Adipose tissue (tissue), 3 donors: ENCODE data around the gene VTI1A. TPM values are rescaled to one million over a fixed set of nuclear protein-coding genes. Genes with fewer than 3 reads are reported as not detected.
"Not testable (repeated sequence)": the region's sequence is repeated elsewhere in the genome, so short reads cannot be mapped to it uniquely, and the experiment has no call there.

Experiments used
- H3K27ac ChIP-seq: one replicate; pipeline ENCODE4 v1.5.1; 2013; ENCODE audit warnings: low read depth, low read length
- WGBS, 3 donors: extraction: QIAGEN DNeasy Blood & Tissue Kit; methylation state at CpG; one replicate each; pipeline ENCODE4 v1.1.7; 2013; 5-methylcytosine and 5-hydroxymethylcytosine counted together
- polyA plus RNA-seq, 3 donors: library from polyadenylated mRNA; stranded (reverse); fragments of 200-250 nt; gene quantifications; one replicate each; pipeline ENCODE4 v1.2.3, GENCODE V29; 2013
- donor health status: healthy with polysubstance abuse.
- donor health status: Bipolar disorder and iron deficiency.
- donor health status: healthy.

Gene VTI1A
- polyA plus RNA-seq, 3 donors: 5.6 to 15.2 (median 13.5) TPM

- H3K27ac ChIP-seq: no peak overlapping the region
- WGBS, 3 donors: 65 to 76% (median 65%) methylated on average over 10 of the region's 10 CpGs
Measured at GRCh38 chr10:112526906-112527305, 79.9 kb downstream of the VTI1A start.

- 44 to 68% (median 61%) methylated on average over 1 of the region's 1 CpG for WGBS, 3 donors
- no peak overlapping the region for H3K27ac ChIP-seq
Measured at GRCh38 chr10:112528235-112528634, 81.2 kb downstream of the VTI1A start.

- H3K27ac ChIP-seq: no peak overlapping the region
- 62 to 76% (median 74%) methylated on average over 6 of the region's 6 CpGs for WGBS, 3 donors
Measured at GRCh38 chr10:112531421-112531820, 84.4 kb downstream of the VTI1A start.

GRCh38 chr10:112532189-112532588, 85.2 kb downstream of the VTI1A start:
- 45 to 84% (median 48%) methylated on average over 6 of the region's 6 CpGs for WGBS, 3 donors
- no peak overlapping the region for H3K27ac ChIP-seq

- 66 to 82% (median 74%) methylated on average over 2 of the region's 2 CpGs for WGBS, 3 donors
- no peak overlapping the region for H3K27ac ChIP-seq
Measured at GRCh38 chr10:112532956-112533355, 85.9 kb downstream of the VTI1A start.

GRCh38 chr10:112533916-112534315, 86.9 kb downstream of the VTI1A start:
- no peak overlapping the region for H3K27ac ChIP-seq
- 52 to 66% (median 56%) methylated on average over 1 of the region's 1 CpG for WGBS, 3 donors

GRCh38 chr10:112535531-112535951, 88.5 kb downstream of the VTI1A start:
- WGBS, 3 donors: 61 to 71% (median 61%) methylated on average over 3 of the region's 3 CpGs
- H3K27ac ChIP-seq: no peak overlapping the region

GRCh38 chr10:112536663-112537062, 89.6 kb downstream of the VTI1A start:
- WGBS, 3 donors: 90 to 93% (median 91%) methylated on average over 8 of the region's 8 CpGs
- H3K27ac ChIP-seq: no peak overlapping the region

- no peak overlapping the region for H3K27ac ChIP-seq
- 91 to 96% (median 93%) methylated on average over 7 of the region's 7 CpGs for WGBS, 3 donors
Measured at GRCh38 chr10:112538168-112538567, 91.2 kb downstream of the VTI1A start.

GRCh38 chr10:112539340-112539739, 92.3 kb downstream of the VTI1A start:
- WGBS, 3 donors: 86 to 98% (median 96%) methylated on average over 3 of the region's 3 CpGs
- no peak overlapping the region for H3K27ac ChIP-seq

GRCh38 chr10:112542823-112543222, 95.8 kb downstream of the VTI1A start:
- H3K27ac ChIP-seq: not testable (repeated sequence)
- WGBS, 3 donors: 94 to 98% (median 98%) methylated on average over 5 of the region's 5 CpGs

- WGBS, 3 donors: 68 to 88% (median 76%) methylated on average over 2 of the region's 2 CpGs
- H3K27ac ChIP-seq: no peak overlapping the region
Measured at GRCh38 chr10:112546474-112546873, 99.5 kb downstream of the VTI1A start.

GRCh38 chr10:112548535-112549276, 101.7 kb downstream of the VTI1A start:
- no peak overlapping the region for H3K27ac ChIP-seq
- 93 to 99% (median 97%) methylated on average over 8 of the region's 8 CpGs for WGBS, 3 donors

GRCh38 chr10:112552593-112553110, 105.6 kb downstream of the VTI1A start:
- 41 to 94% (median 87%) methylated on average over 4 of the region's 4 CpGs for WGBS, 3 donors
- H3K27ac ChIP-seq: no peak overlapping the region

GRCh38 chr10:112553315-112553714, 106.3 kb downstream of the VTI1A start:
- 95 to 99% (median 98%) methylated on average over 3 of the region's 3 CpGs for WGBS, 3 donors
- H3K27ac ChIP-seq: no peak overlapping the region

- H3K27ac ChIP-seq: no peak overlapping the region
Measured at GRCh38 chr10:112554263-112554662, 107.2 kb downstream of the VTI1A start.

- WGBS, 3 donors: 93 to 98% (median 94%) methylated on average over 2 of the region's 2 CpGs
Measured at GRCh38 chr10:112557197-112557596, 110.2 kb downstream of the VTI1A start.

GRCh38 chr10:112558476-112559142, 111.6 kb downstream of the VTI1A start:
- 83 to 96% (median 94%) methylated on average over 4 of the region's 4 CpGs for WGBS, 3 donors

More at GRCh38 chr10:112557197-112557596, 110.2 kb downstream of the VTI1A start:
- no peak overlapping the region for H3K27ac ChIP-seq

GRCh38 chr10:112559349-112559748, 112.3 kb downstream of the VTI1A start:
- no peak overlapping the region for H3K27ac ChIP-seq
- WGBS, 3 donors: 92 to 97% (median 95%) methylated on average over 4 of the region's 4 CpGs

More at GRCh38 chr10:112558476-112559142, 111.6 kb downstream of the VTI1A start:
- no peak overlapping the region for H3K27ac ChIP-seq
